ENCODE measurements around the gene RAPGEF4.

GRCh38 chr2:172749388-172749787, 13.7 kb downstream of the RAPGEF4 start:
- TF ChIP-seq MAX (IDR thresholded peaks at IDR 0.05), result no peak
- no peak for TF ChIP-seq EZH2 (IDR thresholded peaks at IDR 0.05)
- TF ChIP-seq EZH2phosphoT487 (IDR thresholded peaks at IDR 0.05; ENCODE audit: borderline replicate concordance), result no peak
- TF ChIP-seq FOSL1 (IDR thresholded peaks at IDR 0.05; ENCODE audit: low read depth), result no peak
- TF ChIP-seq CTCF (IDR thresholded peaks at IDR 0.05 in 2 of 3, conservative IDR thresholded peaks at IDR 0.05 in 1 of 3; ENCODE audit: borderline replicate concordance in 1 of 3, insufficient read depth in 1 of 3, low read depth in 2 of 3, low read length in 2 of 3), result no peak
- TF ChIP-seq POLR2A (IDR thresholded peaks at IDR 0.05; ENCODE audit: borderline replicate concordance, extremely low read depth, insufficient read depth, insufficient read length), result no peak
- no peak for TF ChIP-seq POLR2AphosphoS5 (IDR thresholded peaks at IDR 0.05; ENCODE audit: low read depth, low read length)
- no peak for TF ChIP-seq SIN3A (IDR thresholded peaks at IDR 0.05; ENCODE audit: low read depth)
- TF ChIP-seq REST (IDR thresholded peaks at IDR 0.05; ENCODE audit: low read depth), result no peak
